Spinal cord (tissue), 10 donors: ENCODE data around the gene SEMA4A. TPM values are rescaled to one million over a fixed set of nuclear protein-coding genes. Genes with fewer than 3 reads are reported as not detected.

Experiments
- DNase-seq, 6 donors: peaks; one replicate each; pipeline versions ENCODE4 v3.0.0 to v3.0.0-alpha.2; 2013 to 2015; ENCODE audit warnings: low spot score in 6 of 6, low read depth in 4 of 6
- H3K27ac ChIP-seq: one replicate; pipeline ENCODE4 v1.5.1; 2013; ENCODE audit warnings: low read depth, low read length, control low read depth
- H3K27me3 ChIP-seq: one replicate; pipeline ENCODE4 v1.6.1; 2013; ENCODE audit warnings: low read length; ENCODE audit not compliant: control insufficient read depth, insufficient read depth
- H3K36me3 ChIP-seq: one replicate; pipeline ENCODE4 v1.6.1; 2013; ENCODE audit warnings: low read length; ENCODE audit not compliant: control insufficient read depth, insufficient read depth
- H3K4me1 ChIP-seq: one replicate; pipeline ENCODE4 v1.6.1; 2013; ENCODE audit warnings: low read length; ENCODE audit not compliant: control insufficient read depth, insufficient read depth
- H3K4me3 ChIP-seq: one replicate; pipeline ENCODE4 v1.5.1; 2013; ENCODE audit warnings: low read depth, low read length, control low read depth
- H3K9me3 ChIP-seq: one replicate; pipeline ENCODE4 v1.6.1; 2013; ENCODE audit warnings: low read length; ENCODE audit not compliant: control insufficient read depth, insufficient read depth
- WGBS: methylation state at CpG from one replicate; pipeline ENCODE4 v1.1.5; 2013; ENCODE audit warnings: missing lambda C conversion rate; ENCODE audit not compliant: insufficient coverage; 5-methylcytosine and 5-hydroxymethylcytosine counted together
- polyA plus RNA-seq, 2 donors: library from polyadenylated mRNA; unstranded; fragments of 120-200 nt; gene quantifications; one replicate each; pipeline ENCODE4 v1.2.1, GENCODE V29; 2013; ENCODE audit not compliant: insufficient read length in 2 of 2
- small RNA-seq: library from RNA; depleted of rRNA; stranded (forward); fragments of <200 nt; gene quantifications from one replicate; pipeline ENCODE3, GENCODE V24; 2014; ENCODE audit warnings: low replicate concordance
- total RNA-seq, 2 donors: library from RNA; depleted of rRNA in 1 of 2; stranded (reverse); fragments of 120-200 nt in 1 of 2; fragments of >200 nt in 1 of 2; gene quantifications; one replicate each; pipeline versions ENCODE4 v1.2.3 to v1.2.4, GENCODE V29; 2013 to 2014
- donor health status: healthy.

Gene SEMA4A
- total and polyA plus RNA-seq, 4 donors: 8.2 to 42.0 (median 24.0) TPM

DNA sequence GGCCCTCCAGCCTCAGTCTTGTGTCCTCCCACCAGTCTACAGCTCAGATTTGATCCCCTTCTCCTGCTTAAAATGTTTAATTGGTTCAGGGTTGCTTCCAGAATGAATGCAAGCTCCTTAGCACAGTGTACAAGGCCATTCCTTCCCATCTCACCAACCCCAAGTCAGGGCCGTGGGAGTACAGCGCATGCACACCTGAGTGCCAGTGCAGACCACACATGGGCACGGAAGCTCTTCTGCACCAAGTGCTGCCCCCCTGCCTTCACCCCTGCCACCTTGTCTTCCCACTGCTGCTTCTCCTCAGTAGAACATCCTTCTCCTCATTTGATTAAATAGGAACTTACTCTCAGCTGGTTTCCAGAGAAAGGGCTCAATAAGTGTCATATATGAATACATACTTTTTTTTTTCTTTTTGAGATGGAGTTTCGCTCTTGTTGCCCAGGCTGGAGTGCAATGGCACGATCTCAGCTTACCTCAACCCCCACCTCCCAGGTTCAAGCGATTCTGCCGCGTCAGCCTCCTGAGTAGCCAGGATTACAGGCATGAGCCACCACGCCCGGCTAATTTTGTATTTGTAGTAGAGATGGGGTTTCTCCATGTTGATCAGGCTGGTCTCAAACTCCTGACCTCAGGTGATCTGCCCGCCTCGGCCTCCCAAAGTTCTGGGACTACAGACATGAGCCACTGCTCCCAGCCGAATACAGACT lies 68.8 kb downstream of the SEMA4A start:
- no peak overlapping the region for H3K4me3 ChIP-seq
- no peak overlapping the region for H3K27ac ChIP-seq
- DNase-seq: no peak
- 97% methylated on average over 8 of the region's 13 CpGs for WGBS
- peaks cover 37% of the 10 kb centered on the region for H3K36me3 ChIP-seq
- no peaks in the 10 kb centered on the region for H3K9me3 ChIP-seq
- no peaks in the 10 kb centered on the region for H3K27me3 ChIP-seq
- H3K4me1 ChIP-seq: peaks cover 2% of the 10 kb centered on the region

DNA sequence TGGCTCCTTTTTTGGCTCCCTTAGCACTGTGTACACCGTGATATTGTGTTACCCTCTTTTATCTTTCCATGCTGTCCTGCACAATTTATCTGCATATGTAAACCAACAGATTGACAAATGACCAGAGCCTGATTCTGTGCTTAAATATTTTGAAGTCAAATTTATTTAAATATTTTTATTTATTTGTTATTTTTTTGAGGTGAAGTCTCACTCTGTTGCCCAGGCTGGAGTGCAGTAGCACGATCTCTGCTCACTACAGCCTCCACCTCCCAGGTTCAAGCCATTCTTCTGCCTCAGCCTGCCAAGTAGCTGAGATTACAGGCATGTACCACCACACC lies 72.3 kb downstream of the SEMA4A start:
- H3K27ac ChIP-seq: no peak overlapping the region
- H3K4me1 ChIP-seq: peaks cover 2% of the 10 kb centered on the region
- H3K9me3 ChIP-seq: no peaks in the 10 kb centered on the region
- H3K27me3 ChIP-seq: no peaks in the 10 kb centered on the region
- no peak overlapping the region for H3K4me3 ChIP-seq
- no peak for DNase-seq
- WGBS: no CpG with 5 or more reads among the region's 2 CpGs
- H3K36me3 ChIP-seq: peaks cover 48% of the 10 kb centered on the region

DNA sequence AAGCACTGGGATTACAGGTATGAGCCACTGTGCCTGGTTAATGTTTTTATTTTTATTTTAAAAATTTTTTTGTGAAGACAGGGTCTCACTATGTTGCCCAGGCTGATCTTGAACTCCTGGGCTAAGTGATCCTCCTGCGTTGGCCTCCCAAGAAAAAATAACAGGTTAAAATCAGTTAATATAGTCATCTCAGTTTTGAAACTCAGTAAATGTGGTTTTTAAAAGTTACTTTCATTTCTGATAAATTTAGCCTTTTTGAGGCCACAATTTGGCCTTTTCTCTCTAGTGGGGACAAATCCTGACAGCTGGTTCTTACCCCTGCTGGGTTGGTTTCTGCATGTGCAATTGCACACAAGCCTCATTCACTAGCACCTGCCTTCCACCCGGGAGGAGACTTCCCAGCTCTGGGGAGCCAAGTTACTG lies 72.7 kb downstream of the SEMA4A start:
- no peak overlapping the region for H3K27ac ChIP-seq
- H3K36me3 ChIP-seq: peaks cover 44% of the 10 kb centered on the region
- no CpG with 5 or more reads among the region's 2 CpGs for WGBS
- no peaks in the 10 kb centered on the region for H3K27me3 ChIP-seq
- DNase-seq: no peak
- no peak overlapping the region for H3K4me3 ChIP-seq
- H3K9me3 ChIP-seq: no peaks in the 10 kb centered on the region
- peaks cover 2% of the 10 kb centered on the region for H3K4me1 ChIP-seq

DNA sequence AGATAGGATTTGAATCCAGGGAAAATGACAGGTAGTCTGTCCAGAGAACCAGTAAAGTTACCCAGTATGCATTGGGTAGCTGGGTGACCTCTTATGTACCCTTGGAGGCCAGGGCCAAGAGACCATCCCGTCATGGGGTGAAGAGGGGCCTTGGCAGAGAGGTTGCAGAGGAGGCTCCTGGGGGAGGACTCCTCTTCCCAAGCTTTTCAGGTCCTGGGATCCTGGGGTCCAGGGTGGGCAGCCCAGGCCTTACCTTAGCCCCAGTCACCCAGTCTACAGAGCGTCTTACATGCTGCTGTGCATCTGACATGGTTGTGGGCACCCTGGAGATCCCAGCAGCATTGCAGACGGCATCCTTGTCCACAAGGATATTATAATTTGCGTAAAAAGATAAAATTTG lies 73.4 kb downstream of the SEMA4A start:
- DNase-seq: no peak
- Histone ChIP-seq H3K27me3 (no peaks in the 10 kb centered on the region), H3K36me3 (peaks cover 40% of the 10 kb centered on the region), H3K4me1 (peaks cover 2% of the 10 kb centered on the region), H3K27ac (no peak overlapping the region), H3K4me3 (no peak overlapping the region), H3K9me3 (no peaks in the 10 kb centered on the region)
- 84% methylated on average over 3 of the region's 4 CpGs for WGBS

Small RNA genes within 50 kb of the gene (small RNA-seq; reads per million reads assigned to genes)
- gene RF00568: not detected

Other genes starting within 250 kb of the SEMA4A start
- 10 to 100 TPM; 42.9 to 47.6 TPM for gene RIT1, start 242.2 kb upstream of the SEMA4A start, total RNA-seq
- gene RIT1, start 242.2 kb upstream of the SEMA4A start, polyA plus RNA-seq: 10 to 100 TPM; 34.0 to 44.3 TPM
- gene KHDC4, start 219.2 kb upstream of the SEMA4A start, total RNA-seq: 10 to 100 TPM; 31.5 to 40.1 TPM
- 10 to 100 TPM; 42.3 to 53.5 TPM for gene KHDC4, start 219.2 kb upstream of the SEMA4A start, polyA plus RNA-seq
- gene RXFP4, start 211.9 kb upstream of the SEMA4A start, total RNA-seq: not detected
- gene RXFP4, start 211.9 kb upstream of the SEMA4A start, polyA plus RNA-seq: not detected
- gene ARHGEF2, start 175.0 kb upstream of the SEMA4A start, total RNA-seq: 10 to 100 TPM; 62.1 to 64.6 TPM
- gene ARHGEF2, start 175.0 kb upstream of the SEMA4A start, polyA plus RNA-seq: 10 to 100 TPM; 85.1 to 95.5 TPM
- 100 to 1,000 TPM; 187 to 313 TPM for gene SSR2, start 132.6 kb upstream of the SEMA4A start, total RNA-seq
- 100 to 1,000 TPM; 186 to 225 TPM for gene SSR2, start 132.6 kb upstream of the SEMA4A start, polyA plus RNA-seq
- 10 to 100 TPM; 20.5 to 27.1 TPM for gene UBQLN4, start 99.8 kb upstream of the SEMA4A start, total RNA-seq
- gene UBQLN4, start 99.8 kb upstream of the SEMA4A start, polyA plus RNA-seq: 10 to 100 TPM; 75.4 to 76.2 TPM
- gene LAMTOR2, start 98.8 kb upstream of the SEMA4A start, total RNA-seq: 10 to 100 TPM; 34.9 to 76.8 TPM
- 10 to 100 TPM; 72.0 to 75.3 TPM for gene LAMTOR2, start 98.8 kb upstream of the SEMA4A start, polyA plus RNA-seq
- under 1 TPM in 1 of 2 donors, not detected in 1; 0.39 TPM for gene RAB25, start 92.4 kb upstream of the SEMA4A start, total RNA-seq
- 1 to 10 TPM; 1.1 to 1.2 TPM for gene RAB25, start 92.4 kb upstream of the SEMA4A start, polyA plus RNA-seq
- gene MEX3A, start 71.1 kb upstream of the SEMA4A start, total RNA-seq: 10 to 100 TPM in 1 of 2 donors, 1 to 10 TPM in 1; 5.8 to 12.3 TPM
- 10 to 100 TPM; 35.1 to 39.3 TPM for gene MEX3A, start 71.1 kb upstream of the SEMA4A start, polyA plus RNA-seq
- 100 to 1,000 TPM in 1 of 2 donors, 10 to 100 TPM in 1; 78.4 to 138 TPM for gene LMNA, start 38.9 kb upstream of the SEMA4A start, total RNA-seq
- gene LMNA, start 38.9 kb upstream of the SEMA4A start, polyA plus RNA-seq: 10 to 100 TPM; 52.1 to 93.3 TPM
- gene SLC25A44, start 40.5 kb downstream of the SEMA4A start, total RNA-seq: 10 to 100 TPM; 15.1 to 19.7 TPM
- 10 to 100 TPM; 40.6 to 43.0 TPM for gene SLC25A44, start 40.5 kb downstream of the SEMA4A start, polyA plus RNA-seq
- gene PMF1, start 59.4 kb downstream of the SEMA4A start, total RNA-seq: 10 to 100 TPM; 32.6 to 70.6 TPM
- gene PMF1, start 59.4 kb downstream of the SEMA4A start, polyA plus RNA-seq: 10 to 100 TPM; 54.9 to 64.8 TPM
- 1 to 10 TPM; 1.5 to 1.9 TPM for gene BGLAP, start 88.6 kb downstream of the SEMA4A start, total RNA-seq
- gene BGLAP, start 88.6 kb downstream of the SEMA4A start, polyA plus RNA-seq: 1 to 10 TPM; 2.3 to 5.6 TPM
- 10 to 100 TPM; 42.6 to 43.1 TPM for gene PAQR6, start 94.5 kb downstream of the SEMA4A start, total RNA-seq
- 100 to 1,000 TPM; 191 to 206 TPM for gene PAQR6, start 94.5 kb downstream of the SEMA4A start, polyA plus RNA-seq
- 10 to 100 TPM; 37.2 to 50.9 TPM for gene SMG5, start 129.2 kb downstream of the SEMA4A start, total RNA-seq
- 10 to 100 TPM; 71.5 to 79.8 TPM for gene SMG5, start 129.2 kb downstream of the SEMA4A start, polyA plus RNA-seq
- 1 to 10 TPM; 1.6 to 2.6 TPM for gene TMEM79, start 130.7 kb downstream of the SEMA4A start, total RNA-seq
- gene TMEM79, start 130.7 kb downstream of the SEMA4A start, polyA plus RNA-seq: 1 to 10 TPM; 4.9 to 6.8 TPM
- 10 to 100 TPM; 16.9 to 54.1 TPM for gene GLMP, start 142.1 kb downstream of the SEMA4A start, total RNA-seq
- gene GLMP, start 142.1 kb downstream of the SEMA4A start, polyA plus RNA-seq: 10 to 100 TPM; 22.9 to 28.9 TPM
- gene VHLL, start 145.7 kb downstream of the SEMA4A start, total RNA-seq: under 1 TPM in 1 of 2 donors, not detected in 1; 0.50 TPM
- under 1 TPM; 0.32 to 0.38 TPM for gene VHLL, start 145.7 kb downstream of the SEMA4A start, polyA plus RNA-seq
- gene CCT3, start 184.7 kb downstream of the SEMA4A start, total RNA-seq: 100 to 1,000 TPM; 248 to 258 TPM
- gene CCT3, start 184.7 kb downstream of the SEMA4A start, polyA plus RNA-seq: 100 to 1,000 TPM; 231 to 250 TPM
- gene TSACC, start 184.9 kb downstream of the SEMA4A start, total RNA-seq: not detected
- 1 to 10 TPM in 1 of 2 donors, under 1 TPM in 1; 0.79 to 1.7 TPM for gene TSACC, start 184.9 kb downstream of the SEMA4A start, polyA plus RNA-seq
- gene RHBG, start 215.6 kb downstream of the SEMA4A start, total RNA-seq: not detected
- under 1 TPM; 0.26 to 0.81 TPM for gene RHBG, start 215.6 kb downstream of the SEMA4A start, polyA plus RNA-seq